Liver (tissue), 9 donors: ENCODE measurements around the gene RFLNA. TPM values are rescaled to one million over a fixed set of nuclear protein-coding genes. Genes with fewer than 3 reads are reported as not detected.

Experiments used
- DNase-seq: peaks from one replicate; pipeline ENCODE4 v3.0.0-alpha.2; 2017; ENCODE audit warnings: low spot score
- H3K27ac ChIP-seq, 2 donors: one replicate each; pipeline ENCODE4 v1.7.0; 2013; ENCODE audit warnings: inconsistent platforms in 2 of 2, low read length in 2 of 2, control low read depth in 1 of 2, low read depth in 1 of 2, mild to moderate bottlenecking in 1 of 2
- H3K27me3 ChIP-seq, 4 donors: one replicate each; pipeline versions ENCODE4 v1.6.1 to v1.7.0; 2013; ENCODE audit warnings: low read length in 3 of 4, inconsistent platforms in 1 of 4, mild to moderate bottlenecking in 1 of 4, moderate library complexity in 1 of 4; ENCODE audit not compliant: control insufficient read depth in 4 of 4, insufficient read depth in 4 of 4
- H3K36me3 ChIP-seq, 4 donors: one replicate each; pipeline versions ENCODE4 v1.6.1 to v1.7.0; 2013; ENCODE audit warnings: low read length in 3 of 4, mild to moderate bottlenecking in 3 of 4, low read depth in 1 of 4, moderate library complexity in 1 of 4; ENCODE audit not compliant: control insufficient read depth in 4 of 4, insufficient read depth in 3 of 4
- H3K4me1 ChIP-seq, 4 donors: one replicate each; pipeline versions ENCODE4 v1.6.1 to v1.7.0; 2013; ENCODE audit warnings: low read length in 3 of 4, mild to moderate bottlenecking in 3 of 4, moderate library complexity in 1 of 4; ENCODE audit not compliant: control insufficient read depth in 4 of 4, insufficient read depth in 4 of 4
- H3K4me3 ChIP-seq, 3 donors: one replicate each; pipeline versions ENCODE4 v1.6.1 to v1.7.0; 2013; ENCODE audit warnings: low read length in 3 of 3, control low read depth in 1 of 3, low read depth in 1 of 3, mild to moderate bottlenecking in 1 of 3
- H3K9ac ChIP-seq, 2 donors: one replicate each; pipeline ENCODE4 v1.7.0; 2013; ENCODE audit warnings: low read length in 2 of 2, mild to moderate bottlenecking in 2 of 2, moderate library complexity in 2 of 2, control low read depth in 1 of 2, low read depth in 1 of 2
- H3K9me3 ChIP-seq, 4 donors: one replicate each; pipeline versions ENCODE4 v1.6.1 to v1.7.0; 2013; ENCODE audit warnings: low read length in 3 of 4; ENCODE audit not compliant: control insufficient read depth in 4 of 4
- ATF3 ChIP-seq: IDR thresholded peaks from 2 replicates; pipeline ENCODE4 v1.6.1; 2016; ENCODE audit warnings: antibody characterized with exemption
- CTCF ChIP-seq: fragments of 150-350 bp; IDR thresholded peaks from 2 replicates; pipeline ENCODE4 v1.5.1; 2017; ENCODE audit warnings: improper control_type of control experiment, low read depth, low read length; ENCODE audit not compliant: missing input control
- EGR1 ChIP-seq, 2 donors: IDR thresholded peaks; 2 replicates each; pipeline ENCODE4 v1.6.1; 2016 to 2018; ENCODE audit warnings: antibody characterized with exemption in 2 of 2, low read depth in 2 of 2
- FOXA1 ChIP-seq: IDR thresholded peaks from 2 replicates; pipeline ENCODE4 v1.6.1; 2016; ENCODE audit warnings: antibody characterized with exemption
- FOXA2 ChIP-seq: IDR thresholded peaks from 2 replicates; pipeline ENCODE4 v1.6.1; 2016; ENCODE audit warnings: antibody characterized with exemption
- HNF4G ChIP-seq: IDR thresholded peaks from 2 replicates; pipeline ENCODE4 v1.6.1; 2016; ENCODE audit warnings: antibody characterized with exemption
- JUND ChIP-seq, 2 donors: IDR thresholded peaks; 2 replicates each; pipeline ENCODE4 v1.6.1; 2016; ENCODE audit warnings: antibody characterized with exemption in 2 of 2
- MAX ChIP-seq: IDR thresholded peaks from 2 replicates; pipeline ENCODE4 v1.6.1; 2016; ENCODE audit warnings: antibody characterized with exemption
- NR2F2 ChIP-seq: IDR thresholded peaks from 2 replicates; pipeline ENCODE4 v1.6.1; 2016; ENCODE audit warnings: antibody characterized with exemption
- RAD21 ChIP-seq, 2 donors: IDR thresholded peaks; 2 replicates each; pipeline ENCODE4 v1.6.1; 2016; ENCODE audit warnings: antibody characterized with exemption in 2 of 2, mild to moderate bottlenecking in 2 of 2
- RXRA ChIP-seq, 2 donors: IDR thresholded peaks; 2 replicates each; pipeline ENCODE4 v1.6.1; 2017 to 2018; ENCODE audit warnings: antibody characterized with exemption in 2 of 2, mild to moderate bottlenecking in 1 of 2
- SP1 ChIP-seq: IDR thresholded peaks from 2 replicates; pipeline ENCODE4 v1.6.1; 2018; ENCODE audit warnings: antibody characterized with exemption, mild to moderate bottlenecking
- TAF1 ChIP-seq: conservative IDR thresholded peaks from 2 replicates; pipeline ENCODE4 v1.6.1; 2016; ENCODE audit warnings: antibody characterized with exemption, mild to moderate bottlenecking
- ZBTB33 ChIP-seq: IDR thresholded peaks from 2 replicates; pipeline ENCODE4 v1.6.1; 2016; ENCODE audit warnings: antibody characterized with exemption
- WGBS: extraction: QIAGEN DNeasy Blood & Tissue Kit; methylation state at CpG from one replicate; pipeline ENCODE4 v1.1.7; 2013; 5-methylcytosine and 5-hydroxymethylcytosine counted together
- polyA plus RNA-seq, 2 donors: library from polyadenylated mRNA; stranded (reverse) in 1 of 2; unstranded in 1 of 2; fragments of 200-250 nt in 1 of 2; fragments of >200 nt in 1 of 2; fragmentation: Nextera tagmentation in 1 of 2; extraction: Ambion mirVana in 1 of 2; gene quantifications; one replicate each; pipeline versions ENCODE4 v1.2.1 to v1.2.3, GENCODE V29; 2013 to 2015
- total RNA-seq, 2 donors: library from RNA; depleted of rRNA; stranded (reverse); fragments of >200 nt; gene quantifications; one replicate each; pipeline ENCODE4 v1.2.3, GENCODE V29; 2014
- donor health status: healthy.
- donor health status: healthy.
- donor health status: healthy.
- donor health status: healthy.
- donor health status: healthy.

The RFLNA gene
- total and polyA plus RNA-seq, 4 donors, result 0.05 TPM; not detected in 2

- no peak for TF ChIP-seq JUND (IDR thresholded peaks at IDR 0.05)
- TF ChIP-seq ATF3, result no peak
- TF ChIP-seq FOXA2, result no peak
- Histone ChIP-seq H3K27ac (no peak overlapping the region), H3K9me3 (peaks cover 0 to 2% (median under 1%) of the 10 kb centered on the region in 4 donors), H3K27me3 (no peaks in the 10 kb centered on the region), H3K9ac (no peak overlapping the region), H3K36me3 (no peaks in the 10 kb centered on the region), H3K4me1 (no peaks in the 10 kb centered on the region), H3K4me3 (no peak overlapping the region)
- DNase-seq, result no peak
- 82% methylated on average over 20 of the region's 20 CpGs for WGBS
These were observed 45.7 kb upstream of the RFLNA start for GRCh38 chr12:124248941-124249825.

- TF ChIP-seq RXRA (IDR thresholded peaks at IDR 0.05) (no peak), EGR1 (IDR thresholded peaks at IDR 0.05; ENCODE audit: low read depth in 2 of 2) (no peak), FOXA1 (no peak), SP1 (no peak), ATF3 (no peak), ZBTB33 (no peak)
- 90% methylated on average over 7 of the region's 7 CpGs for WGBS
- DNase-seq, result no peak
- no peak overlapping the region for H3K9ac ChIP-seq
- H3K4me1 ChIP-seq, result no peaks in the 10 kb centered on the region
- peaks cover 0 to 2% (median under 1%) of the 10 kb centered on the region in 4 donors for H3K9me3 ChIP-seq
- no peaks in the 10 kb centered on the region for H3K36me3 ChIP-seq
- no peaks in the 10 kb centered on the region for H3K27me3 ChIP-seq
- no peak overlapping the region for H3K4me3 ChIP-seq
- H3K27ac ChIP-seq, result no peak overlapping the region
These were observed 43.7 kb upstream of the RFLNA start for GRCh38 chr12:124251186-124251585.

GRCh38 chr12:124252964-124253363 lies 41.9 kb upstream of the RFLNA start:
- no peak overlapping the region for H3K27ac ChIP-seq
- TF ChIP-seq RXRA (IDR thresholded peaks at IDR 0.05) (no peak), TAF1 (no peak), EGR1 (IDR thresholded peaks at IDR 0.05; ENCODE audit: low read depth in 2 of 2) (no peak), MAX (no peak), NR2F2 (no peak), FOXA1 (no peak), CTCF (no peak), SP1 (no peak), FOXA2 (no peak), RAD21 (IDR thresholded peaks at IDR 0.05) (no peak), HNF4G (no peak)
- H3K9me3 ChIP-seq, result no peaks in the 10 kb centered on the region
- no peaks in the 10 kb centered on the region for H3K4me1 ChIP-seq
- H3K36me3 ChIP-seq, result no peaks in the 10 kb centered on the region
- 94% methylated on average over 6 of the region's 6 CpGs for whole genome bisulfite sequencing
- H3K4me3 ChIP-seq, result no peak overlapping the region
- no peaks in the 10 kb centered on the region for H3K27me3 ChIP-seq
- no peak overlapping the region for H3K9ac ChIP-seq
- DNase-seq, result no peak
